ELF-1 (cell line): ENCODE results near the gene ITPKB.
A peak's percentile ranks its signal among the peaks of the same experiment; 100 is the strongest.

Experiments used
- DNase-seq: peaks from one replicate; pipeline ENCODE4 v3.0.0-alpha.2; 2016; ENCODE audit warnings: low read depth, low spot score

Gene ITPKB

DNA sequence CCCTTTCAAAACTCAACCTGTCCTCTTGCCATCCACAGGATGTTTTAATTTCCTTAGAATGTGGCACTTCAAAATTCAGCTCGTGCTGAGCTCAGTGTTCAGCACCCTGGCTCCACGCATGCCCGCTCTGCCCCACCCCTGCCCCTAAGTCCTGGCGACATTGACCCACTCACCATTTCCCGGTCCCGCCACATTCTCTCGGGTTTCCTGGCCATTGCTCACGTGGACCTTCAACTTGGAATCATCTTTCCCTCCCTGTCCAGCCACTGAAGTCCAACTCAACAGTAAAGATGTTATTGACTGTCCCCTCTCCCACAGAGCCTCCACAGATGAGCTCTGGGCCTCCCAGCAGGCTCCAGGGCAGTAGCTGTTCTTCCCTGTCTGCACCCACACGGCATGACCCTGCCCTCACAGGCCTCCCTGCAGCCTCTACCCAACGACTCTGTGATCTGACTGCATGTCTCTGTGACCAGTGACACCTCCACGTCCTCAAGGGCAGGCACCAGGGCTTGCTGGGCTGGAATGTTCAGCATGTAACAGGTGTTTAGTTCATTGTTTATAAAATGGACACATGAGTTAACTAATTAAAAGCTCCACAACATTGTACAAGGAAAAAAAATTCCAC lies 53.8 kb downstream of the ITPKB start:
- DNase-seq = no peak

DNA sequence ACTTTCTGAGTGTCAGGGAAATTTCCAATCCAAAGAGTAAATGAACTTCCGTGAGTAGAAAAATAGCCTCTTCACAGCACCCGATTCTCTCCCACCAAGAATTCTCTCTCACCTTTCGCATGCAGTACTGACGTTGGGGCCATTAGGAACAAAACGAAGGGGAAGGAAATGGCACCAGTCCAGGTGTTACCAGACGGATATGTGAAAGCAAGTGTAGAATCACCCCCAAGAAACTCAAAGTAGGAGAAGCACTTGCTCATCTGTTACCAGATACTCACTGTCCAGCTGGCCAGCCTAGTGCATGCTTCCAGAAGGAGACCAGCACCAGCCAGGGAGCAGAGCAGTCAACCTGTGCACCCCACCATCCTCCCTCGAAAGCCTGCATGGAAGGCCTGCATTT lies 55.1 kb downstream of the ITPKB start:
- DNase-seq = no peak

DNA sequence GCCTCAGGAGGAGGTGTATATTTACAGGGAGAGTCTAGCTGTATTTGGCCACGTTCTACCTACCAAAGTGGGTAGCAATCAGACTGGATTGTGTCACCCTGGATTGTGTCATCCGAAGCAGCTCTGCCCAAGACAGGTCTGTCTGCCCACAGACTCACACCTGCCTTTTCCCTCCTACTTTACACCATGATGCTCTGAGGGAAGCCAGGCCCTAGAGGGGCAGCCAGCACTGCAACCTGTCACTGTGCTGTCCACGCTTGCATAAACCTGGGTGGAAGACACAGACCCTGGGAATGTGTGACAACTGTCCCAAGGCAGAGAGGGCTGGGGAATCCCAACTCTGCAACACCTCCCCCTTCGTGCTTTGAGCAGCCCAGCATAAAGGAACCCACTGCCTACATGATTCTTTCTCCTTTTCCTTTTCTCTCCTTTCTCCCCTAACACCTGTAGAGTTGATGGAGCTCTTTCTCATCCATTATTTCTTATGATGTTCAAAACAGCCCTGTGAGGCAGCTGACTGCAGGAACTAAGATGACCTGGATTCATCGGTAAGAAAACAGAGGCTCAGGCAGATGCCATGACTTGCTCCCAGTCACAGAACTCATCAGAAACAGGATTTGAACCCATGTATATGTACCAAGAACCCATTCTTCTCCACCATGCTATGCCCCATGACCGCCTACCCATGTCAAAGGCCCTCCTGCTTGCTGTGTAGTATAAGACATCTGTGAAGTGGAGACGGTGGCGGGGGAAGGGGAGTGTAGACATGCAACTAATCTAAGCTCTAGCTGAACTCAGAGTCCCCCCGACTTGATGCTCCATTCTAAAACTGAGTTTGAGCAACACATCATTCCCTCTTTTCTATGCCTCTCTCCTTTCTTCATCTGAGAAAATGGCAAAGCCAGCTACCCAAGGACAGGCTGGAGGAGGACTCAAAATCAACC lies 55.9 kb downstream of the ITPKB start:
- no peak for DNase-seq

DNA sequence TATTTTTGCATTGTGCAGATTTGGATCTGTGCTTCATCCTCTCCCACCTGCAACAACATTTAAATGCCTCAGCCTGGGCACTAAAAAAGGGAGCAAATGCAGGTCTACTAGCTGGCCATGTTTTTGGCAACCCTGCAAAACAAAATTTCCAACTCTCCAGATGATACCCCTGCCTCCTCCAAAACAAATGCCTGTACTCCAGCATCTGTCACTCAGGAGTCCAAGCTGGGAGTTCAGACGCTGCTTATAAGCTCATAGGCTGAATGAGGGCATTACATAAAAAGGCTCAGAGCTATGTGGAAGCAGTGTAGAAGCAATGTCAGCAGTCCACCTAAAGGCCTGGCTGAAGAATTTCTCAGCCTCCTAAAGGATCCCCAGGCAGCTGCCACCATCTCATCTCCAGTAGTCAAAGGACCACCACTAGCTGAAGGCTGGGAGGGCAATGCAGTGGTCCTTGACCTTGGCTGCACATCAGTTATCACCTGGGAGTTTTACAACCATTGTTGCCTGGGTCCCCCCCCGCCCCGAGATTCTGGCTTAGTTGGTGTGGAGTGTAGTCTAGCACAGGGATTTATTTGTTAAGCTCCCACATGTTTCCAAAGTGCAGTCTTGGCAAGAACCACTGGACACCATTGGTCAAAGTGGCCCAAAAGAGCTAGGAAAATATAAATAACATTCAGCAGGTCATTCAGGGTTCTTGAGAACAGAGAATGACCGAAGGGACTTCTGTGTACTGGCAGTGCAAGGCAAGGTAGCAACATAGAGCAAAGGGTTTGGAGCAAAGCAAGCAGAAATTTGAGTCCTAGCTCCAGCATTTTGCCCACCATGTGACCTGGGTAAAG lies 57.2 kb downstream of the ITPKB start:
- no peak for DNase-seq

DNA sequence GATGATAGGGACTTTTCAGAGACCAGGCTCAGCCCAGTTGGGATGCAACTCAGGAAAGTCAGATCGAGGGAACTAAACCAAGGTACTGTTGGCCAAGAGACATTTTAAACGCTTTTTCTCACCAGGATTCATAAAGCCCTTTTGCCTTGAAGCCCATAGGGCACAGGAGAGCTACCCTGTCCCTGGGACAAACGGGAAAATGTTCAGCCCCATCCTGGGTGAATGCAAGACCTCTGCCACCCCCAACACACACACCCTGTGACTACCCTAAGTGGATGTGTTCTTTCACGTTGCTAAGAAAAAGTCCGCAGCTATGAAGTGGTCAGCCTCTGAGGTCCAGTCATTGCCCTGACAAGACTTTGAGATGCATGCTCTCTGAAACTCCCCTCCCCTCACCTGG lies 58.4 kb downstream of the ITPKB start:
- no peak for DNase-seq

DNA sequence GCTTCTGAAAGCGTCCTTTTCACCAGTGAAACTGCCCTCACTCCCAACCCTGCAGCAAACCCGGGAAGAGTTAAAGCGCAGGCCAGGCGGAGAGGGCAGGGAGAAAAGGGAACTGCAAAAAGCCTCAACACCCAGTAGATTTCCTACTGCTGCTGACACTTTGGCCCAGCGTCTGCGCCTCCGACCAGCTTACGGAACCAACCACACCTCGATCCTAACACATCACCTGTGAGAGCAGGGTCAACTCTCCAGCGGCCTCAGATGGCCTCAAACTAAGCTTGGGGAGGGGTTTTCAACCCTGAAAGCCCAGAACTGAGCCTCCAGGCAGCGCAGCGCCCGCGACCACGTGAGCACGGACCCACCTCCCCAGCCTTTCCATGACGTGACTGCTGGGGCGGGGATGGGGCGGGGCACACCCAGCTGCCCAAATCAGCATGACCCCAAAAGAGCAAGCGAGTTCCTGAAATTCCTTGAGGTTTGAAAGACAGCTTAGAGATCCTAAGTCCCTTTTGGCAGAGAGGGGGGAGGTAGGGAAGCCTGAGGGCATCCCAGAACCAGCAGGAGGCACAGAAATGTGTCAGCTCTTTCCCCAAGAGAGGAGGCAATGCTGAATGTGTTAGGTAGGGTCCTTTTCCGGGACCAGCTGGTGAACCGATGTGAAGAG lies 59.1 kb downstream of the ITPKB start:
- peak; percentile 100 for DNase-seq

DNA sequence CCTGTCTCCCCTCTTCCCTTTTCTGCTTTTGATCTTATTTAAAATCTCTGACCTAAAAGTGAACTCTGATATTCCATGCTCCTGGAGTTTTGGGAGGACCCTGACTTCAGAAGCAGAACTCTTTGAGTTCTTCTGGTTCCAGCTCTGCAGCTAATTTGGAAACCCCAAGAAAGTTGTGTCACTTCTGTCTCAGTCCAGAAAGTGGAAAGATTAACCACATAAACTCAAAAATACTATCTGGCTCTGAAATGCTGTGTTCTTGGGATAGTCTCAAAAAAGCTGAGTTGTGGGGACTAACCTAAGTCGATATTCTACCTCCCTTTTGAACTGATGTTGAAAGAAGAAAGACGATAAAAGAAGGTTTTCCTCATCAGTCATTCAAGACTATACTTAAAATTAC lies 59.8 kb downstream of the ITPKB start:
- no peak for DNase-seq

DNA sequence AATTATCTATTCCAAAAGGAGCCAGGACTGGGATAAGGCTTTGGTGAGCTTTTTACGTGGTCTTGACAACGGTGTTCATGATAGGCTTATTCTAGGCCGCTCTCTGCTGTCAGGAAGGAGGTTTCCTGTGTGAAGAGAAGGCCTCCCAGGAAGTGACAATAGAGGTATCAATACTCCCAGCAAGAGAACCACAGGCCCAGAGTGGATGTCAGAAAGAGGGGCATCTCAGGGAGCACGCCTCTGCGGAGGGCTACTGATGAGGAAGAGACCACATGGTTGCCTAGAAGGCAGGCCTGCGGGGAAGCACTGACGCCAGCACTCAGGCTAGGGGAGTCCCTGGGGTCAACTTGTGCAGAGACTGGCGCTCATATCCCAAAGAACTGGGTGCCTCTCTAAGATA lies 60.4 kb downstream of the ITPKB start:
- no peak for DNase-seq

DNA sequence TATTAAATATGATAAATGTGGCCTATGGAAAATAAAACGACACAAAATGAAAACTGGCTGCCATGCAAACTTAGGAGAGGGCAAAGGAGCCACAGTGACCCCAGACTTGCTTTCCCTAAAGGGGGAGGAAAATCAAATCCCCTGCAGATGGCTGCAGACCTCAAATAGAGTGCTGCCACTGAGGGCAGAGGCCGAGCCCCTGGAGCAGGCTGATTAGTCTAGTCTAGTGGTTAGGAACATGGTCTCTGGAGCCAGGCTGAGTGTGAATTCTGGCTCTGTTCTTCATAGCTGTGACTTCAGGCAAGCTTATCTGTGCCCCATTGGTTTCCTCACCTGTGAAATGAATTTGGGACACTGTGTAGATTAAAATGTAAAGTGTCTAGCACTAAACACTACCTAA lies 60.8 kb downstream of the ITPKB start:
- DNase-seq = no peak

DNA sequence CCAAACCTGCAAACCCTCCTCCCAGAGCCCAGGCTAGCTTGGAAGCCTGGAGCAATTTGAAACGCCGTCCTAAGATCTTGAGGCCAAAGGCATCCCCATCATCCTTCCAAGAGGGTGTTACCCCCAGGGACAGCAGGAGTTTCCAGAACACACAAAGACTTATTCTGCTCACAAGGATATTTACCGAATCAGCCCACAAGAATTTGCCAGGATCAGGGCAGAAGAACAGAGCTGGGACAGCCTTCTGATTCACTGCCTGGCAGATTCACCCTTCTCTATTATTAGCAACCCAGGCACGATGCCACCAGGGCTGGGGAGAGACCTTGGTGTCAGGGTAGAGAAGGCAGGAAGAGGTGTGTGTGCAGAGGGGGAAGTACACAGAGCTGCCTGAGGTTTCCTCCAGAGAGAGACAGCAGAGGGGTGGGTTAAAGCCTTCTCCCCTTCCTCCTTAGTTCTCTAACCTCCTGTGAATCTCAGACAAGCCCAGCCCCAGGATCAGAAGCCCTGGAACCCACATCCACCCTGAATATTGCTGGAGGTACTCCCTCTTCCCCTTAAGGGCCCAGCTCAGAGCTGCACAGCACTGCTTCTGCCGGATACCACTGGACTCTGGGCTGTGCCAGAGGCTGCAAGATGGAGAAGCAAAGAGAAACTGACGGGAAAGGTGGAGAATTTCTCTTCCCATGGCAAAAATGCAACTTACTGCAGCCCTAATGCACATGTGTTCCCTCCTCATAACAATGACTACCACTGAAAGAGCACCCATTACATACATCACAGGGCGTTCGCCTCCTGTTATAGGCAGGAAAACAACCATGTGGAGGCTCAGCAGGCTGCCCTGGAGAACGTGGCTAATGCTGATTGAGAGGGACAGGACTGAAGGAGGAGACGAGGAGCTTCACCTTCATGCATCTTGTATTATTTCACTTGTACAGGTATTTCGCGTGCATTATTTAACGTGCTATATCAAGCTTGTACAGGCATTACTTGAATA lies 61.8 kb downstream of the ITPKB start:
- DNase-seq = no peak

DNA sequence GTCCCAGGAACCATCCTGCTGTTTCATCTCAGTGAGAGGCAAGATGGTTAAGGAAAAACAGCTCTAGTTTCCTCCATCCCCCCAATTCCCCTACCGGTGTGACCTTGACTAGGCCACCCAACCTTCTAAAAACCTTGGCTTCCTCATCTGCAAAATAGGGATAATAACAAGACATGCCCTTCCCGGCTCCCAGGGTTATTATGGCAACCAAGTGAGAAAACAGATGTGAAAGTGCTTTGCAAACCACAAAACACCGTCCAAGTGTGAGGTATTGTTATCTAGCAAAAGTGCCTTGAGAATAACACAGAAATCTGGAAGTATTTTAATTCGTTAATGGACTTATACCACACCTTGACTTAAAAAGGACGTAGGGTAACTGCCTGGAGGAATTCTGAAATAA lies 62.7 kb downstream of the ITPKB start:
- no peak for DNase-seq

DNA sequence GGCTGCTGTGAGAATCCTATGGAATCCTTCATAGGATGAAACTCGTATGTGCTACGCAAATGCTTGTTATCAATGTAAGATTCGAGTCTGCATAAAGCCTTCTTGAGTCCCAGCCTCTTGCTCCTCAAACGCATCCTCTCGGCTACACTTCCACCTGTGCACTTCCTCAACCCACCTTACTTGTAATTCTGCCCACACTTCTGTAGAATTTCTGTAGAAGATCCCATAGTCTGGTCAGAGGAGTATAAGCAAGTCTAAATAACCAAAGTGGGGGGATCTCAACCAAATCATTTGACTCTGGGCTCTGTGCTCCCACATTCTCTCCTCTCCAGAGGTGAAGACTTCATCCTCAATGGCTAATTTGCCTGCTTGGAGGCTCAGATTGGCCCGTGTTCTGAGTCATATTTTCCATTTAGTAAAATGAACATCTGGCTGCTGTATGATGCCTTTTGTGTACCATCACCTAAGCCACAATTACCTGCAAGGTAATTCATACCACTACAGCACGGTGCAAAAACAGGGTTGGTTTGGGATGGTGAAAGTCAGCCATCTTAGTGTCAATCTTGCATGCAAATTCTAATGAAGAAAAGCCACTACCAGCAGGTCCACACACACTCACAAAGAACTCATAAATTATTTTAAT lies 63.2 kb downstream of the ITPKB start:
- no peak for DNase-seq

DNA sequence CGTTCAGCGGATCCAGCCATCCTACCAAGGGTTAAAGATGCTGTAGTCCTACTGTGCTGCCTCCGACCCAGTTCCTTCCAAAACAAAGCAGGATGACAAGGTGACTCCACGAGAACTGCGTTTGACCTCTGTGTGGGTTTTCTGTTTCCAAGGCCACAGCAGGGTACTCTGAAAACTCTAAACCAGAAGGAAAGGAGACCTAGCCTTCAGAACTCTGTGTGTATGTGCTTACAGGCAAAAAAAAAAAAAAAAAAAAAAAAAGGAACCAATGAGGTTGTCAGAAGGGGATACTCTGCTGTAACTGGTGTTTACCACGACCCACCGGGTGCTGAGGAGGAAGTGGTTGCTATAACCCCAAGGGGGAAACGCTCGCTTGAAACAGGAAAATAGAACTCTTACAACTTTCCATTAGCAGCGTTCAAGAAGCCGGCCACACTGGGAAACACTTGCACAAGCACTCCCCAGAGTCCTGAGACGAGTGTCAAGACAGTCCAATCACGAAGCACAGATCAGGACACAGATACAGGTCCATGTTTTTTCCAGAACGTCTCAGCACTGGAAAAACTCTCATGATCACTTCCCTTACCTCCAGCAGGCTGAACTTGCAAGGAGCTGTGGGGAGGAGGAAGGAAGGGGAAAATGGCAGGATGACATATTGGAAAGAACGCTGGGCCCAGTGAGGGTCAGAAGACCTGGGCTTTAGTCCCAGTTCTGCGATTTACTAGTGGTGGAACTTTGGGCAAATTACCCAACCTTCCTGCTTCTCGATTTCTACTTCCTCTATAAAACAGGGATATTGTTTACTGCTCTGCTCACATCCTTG lies 64.0 kb downstream of the ITPKB start:
- DNase-seq = no peak

DNA sequence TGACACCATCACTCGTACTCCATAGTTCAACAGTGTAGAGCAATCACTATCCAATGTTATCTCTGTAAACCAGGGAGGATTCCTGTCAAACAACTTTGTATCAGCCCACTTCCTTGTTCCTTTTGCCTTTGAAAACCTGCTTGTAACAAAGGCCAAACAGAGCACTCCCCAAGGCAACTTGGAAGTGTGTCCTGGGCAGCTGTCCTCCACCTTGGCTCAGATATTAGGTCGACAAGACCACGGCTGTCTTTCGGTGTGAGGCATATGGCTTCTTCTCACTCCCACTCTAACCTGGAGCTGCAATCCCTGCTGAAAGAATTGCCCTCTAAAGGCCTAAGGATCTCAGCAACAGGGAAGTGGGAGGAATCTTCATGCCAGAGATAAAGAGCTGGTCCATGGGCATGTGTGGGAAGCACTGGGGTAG lies 66.7 kb downstream of the ITPKB start:
- DNase-seq = no peak

DNA sequence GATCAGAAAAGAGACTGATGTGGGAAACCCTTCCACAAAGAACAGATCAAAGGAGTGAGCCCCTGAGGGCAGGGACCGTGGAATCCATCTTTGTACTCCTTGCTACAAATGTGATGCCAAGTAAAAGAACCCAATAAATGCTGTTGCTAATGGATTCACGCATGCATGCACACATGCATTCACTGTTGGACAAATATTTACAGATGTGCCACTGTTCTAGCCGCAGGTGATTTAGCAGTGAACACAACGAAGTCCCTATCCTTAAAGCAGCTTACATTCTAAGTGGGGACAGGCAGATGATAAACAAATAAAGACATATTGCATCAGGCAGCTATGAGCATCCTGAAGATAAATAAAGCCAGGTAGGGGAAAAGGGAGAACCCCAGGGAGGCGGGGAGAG lies 67.8 kb downstream of the ITPKB start:
- DNase-seq = no peak

DNA sequence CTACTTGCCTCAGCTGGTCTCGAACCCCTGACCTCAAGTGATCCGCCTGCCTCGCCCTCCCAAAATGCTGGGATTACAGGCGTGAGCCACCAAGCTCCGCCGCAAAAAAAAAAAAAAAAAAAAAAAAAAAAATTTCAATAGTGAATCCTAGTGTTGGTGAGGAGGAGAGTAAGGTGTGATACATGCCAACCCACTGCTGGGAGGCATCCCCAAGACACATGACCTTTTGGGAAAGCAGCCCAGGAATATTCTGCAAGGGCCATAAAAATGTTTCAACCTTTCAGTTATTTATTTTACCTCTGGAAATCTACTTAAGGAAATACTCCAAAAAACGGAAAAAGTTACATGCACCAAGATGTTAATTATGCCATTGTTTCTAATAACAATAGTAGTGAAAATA lies 69.0 kb downstream of the ITPKB start:
- DNase-seq = no peak

DNA sequence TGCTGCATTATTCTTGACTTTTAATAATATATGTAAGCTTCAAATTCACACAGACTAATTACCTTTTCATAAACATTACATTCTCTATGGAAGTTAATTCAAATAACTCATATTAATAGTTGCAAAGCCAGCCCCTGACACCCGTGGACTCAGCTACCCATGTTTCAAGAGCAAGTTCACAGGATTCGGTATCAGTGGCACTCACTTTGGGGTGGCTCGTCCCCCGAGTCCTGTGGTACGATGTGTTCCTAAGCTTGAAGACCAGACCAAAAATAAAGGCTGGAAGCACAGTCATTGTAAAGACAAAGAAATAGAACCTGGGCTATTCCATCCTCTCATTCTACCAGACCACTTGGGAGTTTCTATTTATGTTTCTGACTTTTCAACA lies 70.9 kb downstream of the ITPKB start:
- DNase-seq = no peak

DNA sequence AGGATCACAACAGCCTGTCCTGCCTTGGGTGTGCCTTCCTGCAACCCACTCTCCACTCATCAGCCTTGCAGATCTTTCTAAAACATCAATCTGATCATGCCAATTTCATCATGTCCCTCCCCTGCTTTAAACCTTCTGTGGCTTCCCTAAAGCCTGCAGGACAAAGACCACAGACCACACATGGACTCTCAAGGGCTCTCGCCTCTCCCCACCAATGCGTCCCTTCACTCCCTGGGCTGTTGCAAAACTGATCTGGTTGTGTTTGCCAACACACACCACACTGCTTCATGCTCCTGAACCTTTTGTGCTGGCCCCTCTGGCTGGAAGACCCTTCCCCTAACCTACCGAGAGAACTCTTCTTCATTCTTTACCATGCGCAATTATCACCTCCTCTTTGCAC lies 72.4 kb downstream of the ITPKB start:
- no peak for DNase-seq

DNA sequence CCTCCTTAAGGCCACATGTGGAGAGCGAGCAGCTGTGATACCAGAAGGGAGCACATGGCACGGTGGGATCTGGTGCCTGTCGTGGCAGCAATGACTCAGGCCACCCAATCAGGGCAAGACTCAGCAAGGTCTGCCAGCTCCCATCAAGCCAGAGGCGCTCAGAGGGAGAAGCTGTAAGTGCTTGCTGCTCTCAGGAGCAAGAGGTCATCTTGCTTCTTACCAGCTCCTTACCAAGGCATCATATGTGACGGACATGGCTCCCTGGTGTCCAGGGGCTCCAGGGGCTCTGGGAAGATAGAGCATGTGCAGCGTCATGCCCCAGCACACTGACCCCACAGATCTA lies 72.9 kb downstream of the ITPKB start:
- no peak for DNase-seq
